CD8-positive, alpha-beta memory T cell (primary cell): ENCODE results near the gene ABR. TPM values are rescaled to one million over a fixed set of nuclear protein-coding genes. Genes with fewer than 3 reads are reported as not detected.
"Not testable (repeated sequence)": the region's sequence is repeated elsewhere in the genome, so short reads cannot be mapped to it uniquely, and the experiment has no call there.

Experiments used
- CTCF ChIA-PET: fragments of 350-600 bp; sonication (Branson Sonifier 250); formaldehyde crosslinking; loops from one replicate; lab custom pipeline; 2021; ENCODE audit warnings: antibody characterized with exemption; lab: Charles Lee
- POLR2A ChIA-PET: fragments of 350-600 bp; sonication (Branson Sonifier 250); formaldehyde crosslinking; loops from one replicate; lab custom pipeline; 2021; ENCODE audit warnings: antibody characterized with exemption; lab: Charles Lee
- DNase-seq, 5 donors: peaks; one replicate each; pipeline versions ENCODE4 v3.0.0 to v3.0.0-alpha.2; 2020 to 2022; ENCODE audit warnings: mixed read lengths in 1 of 5
- H3K27ac ChIP-seq: one replicate; pipeline ENCODE4 v1.7.0; 2013; ENCODE audit warnings: low read depth, mild to moderate bottlenecking, low read length, moderate library complexity
- H3K27me3 ChIP-seq: 2 replicates; pipeline ENCODE4 v1.7.0; 2013; ENCODE audit warnings: low read length, mild to moderate bottlenecking; ENCODE audit not compliant: insufficient read depth, poor library complexity, severe bottlenecking
- H3K36me3 ChIP-seq: 2 replicates; pipeline ENCODE4 v1.7.0; 2013; ENCODE audit warnings: mild to moderate bottlenecking, low read length, moderate library complexity; ENCODE audit not compliant: insufficient read depth
- H3K4me1 ChIP-seq: 2 replicates; pipeline ENCODE4 v1.7.0; 2013; ENCODE audit warnings: mild to moderate bottlenecking, low read length, moderate library complexity; ENCODE audit not compliant: insufficient read depth
- H3K4me3 ChIP-seq: 2 replicates; pipeline ENCODE4 v1.7.0; 2013; ENCODE audit warnings: mild to moderate bottlenecking, low read length
- H3K9me3 ChIP-seq: 2 replicates; pipeline ENCODE4 v1.7.0; 2013; ENCODE audit warnings: mild to moderate bottlenecking, low read length
- H3K27ac Mint-ChIP-seq, 8 donors: one replicate each; pipeline ENCODE4 v1.8.0; 2020 to 2021; ENCODE audit warnings: mixed read lengths in 8 of 8, mild to moderate bottlenecking in 6 of 8, inconsistent platforms in 3 of 8, moderate library complexity in 3 of 8
- H3K27me3 Mint-ChIP-seq, 2 donors: one replicate each; pipeline ENCODE4 v1.8.0; 2020 to 2021; ENCODE audit warnings: mixed read lengths in 2 of 2, mild to moderate bottlenecking in 1 of 2, moderate library complexity in 1 of 2
- H3K36me3 Mint-ChIP-seq, 3 donors: one replicate each; pipeline ENCODE4 v1.8.0; 2020 to 2021; ENCODE audit warnings: mixed read lengths in 3 of 3, inconsistent platforms in 1 of 3, mild to moderate bottlenecking in 1 of 3
- H3K4me1 Mint-ChIP-seq, 3 donors: one replicate each; pipeline ENCODE4 v1.8.0; 2020 to 2021; ENCODE audit warnings: mixed read lengths in 3 of 3, inconsistent platforms in 1 of 3, mild to moderate bottlenecking in 1 of 3
- H3K4me3 Mint-ChIP-seq, 7 donors: one replicate each; pipeline ENCODE4 v1.8.0; 2020 to 2021; ENCODE audit warnings: mixed read lengths in 7 of 7, mild to moderate bottlenecking in 6 of 7, moderate library complexity in 4 of 7, inconsistent platforms in 2 of 7
- H3K9me3 Mint-ChIP-seq, 5 donors: one replicate each; pipeline ENCODE4 v1.8.0; 2020 to 2022; ENCODE audit warnings: mixed read lengths in 5 of 5, mild to moderate bottlenecking in 3 of 5, moderate library complexity in 2 of 5, inconsistent platforms in 1 of 5
- polyA plus RNA-seq: library from polyadenylated mRNA; unstranded; fragments of 300-500 nt; fragmentation: Illumina TruSeq; gene quantifications from one replicate; pipeline ENCODE4 v1.2.3, GENCODE V29; 2021
- total RNA-seq, 2 experiments: library from RNA; stranded (reverse); gene quantifications; one replicate each; pipeline ENCODE4 v1.2.3, GENCODE V29; 2021

Gene ABR
- total and polyA plus RNA-seq, 3 experiments from 2014 or later, result 26.9 to 60.8 (median 60.4) TPM

DNA sequence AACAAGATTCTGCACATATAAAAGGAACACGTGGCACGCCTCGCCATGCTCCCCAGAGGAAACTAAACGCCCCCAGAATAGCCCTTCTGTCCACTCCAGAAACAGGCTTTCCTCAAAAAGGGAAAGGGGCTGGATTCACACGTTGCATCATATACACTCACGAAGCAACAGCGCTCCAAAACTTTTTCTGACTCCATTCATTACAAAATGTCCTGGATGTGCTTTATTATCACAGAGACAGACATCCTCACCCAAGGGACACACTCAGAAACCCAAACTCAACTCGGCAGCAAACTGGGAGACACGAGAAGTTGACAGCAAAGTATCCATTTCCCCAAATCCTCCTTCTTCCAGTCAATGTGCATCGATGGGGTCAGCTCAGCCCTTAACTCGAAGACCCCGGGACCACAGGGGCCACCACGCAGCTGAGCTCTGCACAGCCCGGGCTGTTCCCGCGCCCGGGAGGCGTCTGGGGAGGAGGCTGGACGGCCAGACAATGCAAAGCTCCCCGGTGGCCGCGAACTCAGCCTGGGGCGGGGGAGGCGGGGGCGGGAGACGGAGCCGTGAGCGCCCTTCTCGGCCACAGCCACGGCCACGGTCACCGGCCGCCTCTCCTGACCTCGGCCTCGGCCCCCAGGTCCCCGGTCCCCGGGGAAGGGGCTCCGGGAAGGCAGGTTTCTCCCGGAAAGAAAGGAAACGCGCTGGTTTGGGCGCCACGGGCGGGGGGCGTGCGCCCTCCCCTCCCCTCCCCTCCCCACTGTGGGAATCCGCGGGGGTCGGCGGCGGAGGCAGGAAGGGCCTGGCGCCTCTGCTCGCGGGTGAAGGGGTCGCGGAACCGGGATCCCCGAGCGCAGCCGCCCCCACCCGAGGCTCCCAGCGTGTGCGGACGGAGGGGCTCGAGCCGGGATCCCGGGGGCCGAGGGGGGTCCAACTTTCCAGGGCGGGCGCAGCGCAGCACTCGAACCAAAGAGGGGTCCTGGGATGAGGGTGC lies 201.4 kb downstream of the ABR start:
- Mint-ChIP-seq H3K36me3 (no peaks in the 10 kb centered on the region), H3K27ac (peak overlapping the region in 4 of 8 donors; percentile 32 to 87 (median 47)), H3K27me3 (peaks cover 29 to 41% of the 10 kb centered on the region in 2 donors), H3K4me3 (peak overlapping the region; percentile 64 to 92 (median 80)), H3K4me1 (peaks cover 12 to 23% (median 14%) of the 10 kb centered on the region in 3 donors), H3K9me3 (no peaks in the 10 kb centered on the region)
- peaks cover 19% of the 10 kb centered on the region for H3K4me1 ChIP-seq
- H3K9me3 ChIP-seq, result no peaks in the 10 kb centered on the region
- no peaks in the 10 kb centered on the region for H3K36me3 ChIP-seq
- ChIA-PET CTCF (interaction anchor here (1.3 to 2.9 kb wide), 2 partner anchors 18 kb away, joined by 5 to 45 read pairs; partner anchors contain the start of gene TIMM22), POLR2A (interaction anchor here (0.6 to 1.1 kb wide), 2 partner anchors 18 to 48 kb away, joined by 3 to 7 read pairs; partner anchors contain the start of gene TIMM22)
- H3K4me3 ChIP-seq, result no peak overlapping the region
- H3K27me3 ChIP-seq, result peaks cover 24% of the 10 kb centered on the region
- H3K27ac ChIP-seq, result no peak overlapping the region
- peak in 1 of 5 donors; percentile 17 for DNase-seq

DNA sequence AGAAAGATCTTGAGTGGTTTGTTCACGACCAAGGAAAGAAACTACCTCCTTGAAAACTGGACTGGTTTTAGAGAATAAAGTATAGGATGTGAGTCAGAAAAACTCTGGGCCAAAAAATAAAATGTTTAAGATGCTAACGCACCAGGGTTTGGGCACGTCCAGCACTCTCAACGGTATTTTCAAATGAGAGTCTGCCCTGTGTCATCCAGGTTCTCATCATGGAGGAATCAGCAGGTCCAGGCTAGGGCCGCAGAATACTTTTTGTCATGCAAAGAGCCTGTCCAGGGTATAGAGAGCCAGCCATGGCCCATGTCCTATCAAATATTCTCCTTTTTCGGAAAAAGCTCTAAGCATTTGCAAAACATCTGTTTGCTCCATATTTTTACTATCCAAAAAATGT lies 202.6 kb downstream of the ABR start:
- Mint-ChIP-seq H3K9me3 (no peaks in the 10 kb centered on the region), H3K4me3 (peak overlapping the region in 2 of 7 donors; percentile 15 to 89), H3K4me1 (peaks cover 12 to 23% (median 14%) of the 10 kb centered on the region in 3 donors), H3K27ac (peak overlapping the region in 1 of 8 donors; percentile 87), H3K27me3 (peaks cover 27 to 45% of the 10 kb centered on the region in 2 donors), H3K36me3 (no peaks in the 10 kb centered on the region)
- H3K4me3 ChIP-seq, result no peak overlapping the region
- H3K4me1 ChIP-seq, result peaks cover 19% of the 10 kb centered on the region
- no peak for DNase-seq
- CTCF ChIA-PET, result interaction anchor here (1.3 kb wide), 1 partner anchor 19 kb away, joined by 5 read pairs; the partner anchor contains the start of gene TIMM22
- POLR2A ChIA-PET, result no interaction called here
- peaks cover 24% of the 10 kb centered on the region for H3K27me3 ChIP-seq
- H3K36me3 ChIP-seq, result no peaks in the 10 kb centered on the region
- H3K9me3 ChIP-seq, result no peaks in the 10 kb centered on the region
- H3K27ac ChIP-seq, result no peak overlapping the region

DNA sequence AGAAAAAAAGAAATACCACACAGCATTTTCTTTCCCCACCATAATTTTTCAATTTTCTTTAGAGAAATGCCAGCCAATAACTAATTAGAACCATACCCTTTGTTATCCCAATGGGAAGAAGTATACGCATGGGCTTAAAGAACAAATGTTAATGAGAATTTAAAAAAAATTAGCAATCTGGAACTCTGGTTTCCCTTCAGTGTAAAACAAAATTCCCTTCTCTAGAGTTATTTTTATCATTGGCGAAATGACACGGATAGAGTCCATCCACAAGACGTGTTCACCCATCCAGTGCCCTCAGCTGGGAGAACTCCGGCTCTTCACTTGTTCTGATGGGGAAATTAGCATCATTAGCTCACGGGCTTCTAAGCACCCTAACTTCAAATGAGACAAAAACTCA lies 203.5 kb downstream of the ABR start:
- Mint-ChIP-seq H3K27me3 (peaks cover 27 to 45% of the 10 kb centered on the region in 2 donors), H3K27ac (no peak overlapping the region), H3K4me3 (no peak overlapping the region), H3K36me3 (no peaks in the 10 kb centered on the region), H3K4me1 (peaks cover 12 to 22% (median 14%) of the 10 kb centered on the region in 3 donors), H3K9me3 (no peaks in the 10 kb centered on the region)
- Histone ChIP-seq H3K9me3 (no peaks in the 10 kb centered on the region), H3K27me3 (peaks cover 24% of the 10 kb centered on the region), H3K4me1 (peaks cover 18% of the 10 kb centered on the region), H3K4me3 (no peak overlapping the region), H3K36me3 (no peaks in the 10 kb centered on the region), H3K27ac (no peak overlapping the region)
- no peak for DNase-seq
- CTCF ChIA-PET, result no interaction called here
- POLR2A ChIA-PET, result no interaction called here

DNA sequence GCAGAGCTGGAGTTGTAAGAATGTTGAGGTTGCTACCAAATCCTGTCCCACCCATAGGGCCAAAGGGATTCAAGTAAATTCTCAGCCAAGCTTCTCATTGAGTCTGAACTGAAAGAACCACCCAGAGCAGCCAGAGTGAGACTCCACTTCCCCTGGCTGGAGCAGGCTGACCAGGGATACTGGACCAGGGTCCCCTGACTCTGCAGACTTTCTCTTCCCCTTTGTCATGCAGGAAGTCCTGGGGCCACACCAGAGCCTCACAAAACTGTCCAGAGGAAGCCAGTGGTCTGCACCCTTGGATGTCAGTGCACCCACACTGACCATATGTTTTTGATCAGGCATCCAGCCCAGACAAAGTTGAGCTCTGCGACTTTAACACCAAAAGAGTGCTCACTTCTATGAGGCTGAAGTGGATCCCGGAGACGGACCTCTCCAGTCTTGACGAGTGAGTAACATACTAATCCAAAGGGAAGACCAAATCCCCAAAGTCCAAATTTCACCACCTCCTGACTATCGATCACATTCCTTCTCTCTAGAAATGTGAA lies 204.3 kb downstream of the ABR start:
- H3K27me3 Mint-ChIP-seq, result peaks cover 29 to 48% of the 10 kb centered on the region in 2 donors
- POLR2A ChIA-PET, result interaction anchor here (0.5 kb wide), 1 partner anchor 80 kb away, joined by 13 read pairs; no protein-coding TSS in a partner anchor

DNA sequence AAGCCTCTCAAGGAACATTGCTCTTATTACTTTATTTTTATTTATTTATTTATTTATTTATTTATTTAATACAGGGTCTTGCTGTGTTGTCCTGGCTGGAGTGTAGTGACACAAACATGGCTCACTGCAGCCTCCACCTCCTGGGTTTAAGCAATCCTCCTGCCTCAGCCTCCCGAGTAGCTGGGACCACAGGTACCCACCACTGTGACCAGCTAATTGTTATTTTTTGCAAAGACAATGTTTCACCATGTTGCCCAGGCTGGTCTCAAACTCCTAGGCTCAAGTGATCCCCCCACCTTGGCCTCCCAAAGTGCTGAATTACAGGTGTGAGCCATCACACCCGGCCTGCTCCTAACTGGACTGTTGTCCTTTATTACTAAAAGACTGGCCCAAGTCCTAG lies 205.0 kb downstream of the ABR start:
- peaks cover 27% of the 10 kb centered on the region for H3K27me3 ChIP-seq
- not testable (repeated sequence) for H3K36me3 Mint-ChIP-seq, H3K27ac Mint-ChIP-seq, DNase-seq, H3K27ac ChIP-seq, H3K9me3 ChIP-seq, H3K36me3 ChIP-seq, H3K9me3 Mint-ChIP-seq, H3K4me1 ChIP-seq, H3K4me3 Mint-ChIP-seq, H3K4me3 ChIP-seq
- Mint-ChIP-seq H3K4me1 (peaks cover 5 to 10% (median 6%) of the 10 kb centered on the region in 3 donors), H3K27me3 (peaks cover 31 to 55% of the 10 kb centered on the region in 2 donors)
- POLR2A ChIA-PET, result interaction anchor here (0.5 kb wide), 1 partner anchor 80 kb away, joined by 13 read pairs; no protein-coding TSS in a partner anchor
- CTCF ChIA-PET, result interaction anchor here (1.4 kb wide), 1 partner anchor 22 kb away, joined by 4 read pairs; the partner anchor contains the start of gene TIMM22

More for the DNA sequence above, 204.3 kb downstream of the ABR start:
- Mint-ChIP-seq H3K4me1 (peaks cover 6 to 14% (median 7%) of the 10 kb centered on the region in 3 donors), H3K9me3 (no peaks in the 10 kb centered on the region), H3K27ac (no peak overlapping the region), H3K36me3 (no peaks in the 10 kb centered on the region), H3K4me3 (no peak overlapping the region)
- no peak overlapping the region for H3K27ac ChIP-seq
- CTCF ChIA-PET, result interaction anchor here (1.4 kb wide), 1 partner anchor 21 kb away, joined by 4 read pairs; the partner anchor contains the start of gene TIMM22
- no peaks in the 10 kb centered on the region for H3K36me3 ChIP-seq
- no peak overlapping the region for H3K4me3 ChIP-seq
- DNase-seq, result no peak
- H3K4me1 ChIP-seq, result peaks cover 11% of the 10 kb centered on the region
- H3K9me3 ChIP-seq, result no peaks in the 10 kb centered on the region
- H3K27me3 ChIP-seq, result peaks cover 24% of the 10 kb centered on the region

DNA sequence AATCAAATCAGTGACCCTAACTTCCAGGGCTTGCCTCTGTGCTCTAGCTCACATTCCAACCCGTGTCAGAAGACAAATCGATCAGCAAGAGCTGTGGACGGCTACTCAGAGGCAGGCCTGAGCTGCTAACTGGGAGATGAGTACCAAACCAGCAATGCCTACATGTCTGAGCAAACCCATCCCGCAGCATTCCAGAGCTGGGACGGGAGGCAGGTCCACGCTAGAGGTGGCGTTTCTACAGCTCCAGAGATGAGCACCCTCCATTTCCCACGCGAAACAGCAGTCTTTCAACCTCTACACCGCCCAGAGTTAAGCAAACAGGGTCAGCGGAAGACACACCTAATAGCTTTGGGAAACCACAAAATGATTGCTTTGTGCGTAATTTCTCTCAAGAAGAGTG lies 206.7 kb downstream of the ABR start:
- peaks cover 23% of the 10 kb centered on the region for H3K27me3 ChIP-seq
- Mint-ChIP-seq H3K36me3 (no peaks in the 10 kb centered on the region), H3K27me3 (peaks cover 31 to 64% of the 10 kb centered on the region in 2 donors), H3K4me1 (peaks cover 2 to 9% (median 2%) of the 10 kb centered on the region in 3 donors), H3K9me3 (no peaks in the 10 kb centered on the region), H3K4me3 (no peak overlapping the region), H3K27ac (no peak overlapping the region)
- ChIA-PET POLR2A (interaction anchor here (0.6 kb wide), 1 partner anchor 90 kb away, joined by 3 read pairs; no protein-coding TSS in a partner anchor), CTCF (interaction anchor here (1.1 kb wide), 1 partner anchor 24 kb away, joined by 3 read pairs; the partner anchor contains the start of gene TIMM22)
- H3K27ac ChIP-seq, result no peak overlapping the region
- no peaks in the 10 kb centered on the region for H3K36me3 ChIP-seq
- no peak overlapping the region for H3K4me3 ChIP-seq
- no peaks in the 10 kb centered on the region for H3K9me3 ChIP-seq
- peaks cover 2% of the 10 kb centered on the region for H3K4me1 ChIP-seq
- DNase-seq, result no peak

DNA sequence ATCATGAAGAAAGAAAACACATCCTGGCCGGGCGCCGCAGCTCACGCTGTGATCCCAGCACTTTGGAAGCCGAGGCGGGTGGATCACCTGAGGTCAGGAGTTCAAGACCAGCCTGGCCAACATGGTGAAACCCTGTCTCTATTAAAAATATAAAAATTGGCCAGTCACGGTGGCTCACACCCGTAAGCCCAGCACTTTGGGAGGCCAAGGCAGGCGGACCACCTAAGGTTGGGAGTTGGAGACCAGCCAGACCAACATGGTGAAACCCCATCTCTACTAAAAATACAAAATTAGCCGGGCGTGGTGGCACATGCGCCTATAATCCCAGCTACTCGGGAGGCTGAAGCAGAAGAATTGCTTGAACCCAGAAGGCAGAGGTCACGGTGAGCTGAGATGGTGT lies 207.9 kb downstream of the ABR start:
- H3K4me1 ChIP-seq, H3K4me3 Mint-ChIP-seq, H3K4me1 Mint-ChIP-seq, H3K36me3 Mint-ChIP-seq, H3K4me3 ChIP-seq, H3K27ac ChIP-seq, H3K36me3 ChIP-seq, H3K9me3 Mint-ChIP-seq, H3K27ac Mint-ChIP-seq, H3K9me3 ChIP-seq, DNase-seq, POLR2A ChIA-PET, CTCF ChIA-PET: not testable (repeated sequence)
- peaks cover 26 to 62% of the 10 kb centered on the region in 2 donors for H3K27me3 Mint-ChIP-seq
- peaks cover 11% of the 10 kb centered on the region for H3K27me3 ChIP-seq
